Measurements from ENCODE around the gene RANGAP1.

GRCh38 chr22:41231369-41231768 is 54.6 kb downstream of the RANGAP1 start:
- TF ChIP-seq CTCF (conservative IDR thresholded peaks at IDR 0.05 in 1 of 2, IDR thresholded peaks at IDR 0.05 in 1 of 2; ENCODE audit: low read depth in 1 of 2, low read length in 2 of 2), result no peak
- TF ChIP-seq EZH2 (IDR thresholded peaks at IDR 0.05; ENCODE audit: low read length, missing control alignments), result no peak
